GM12878 (cell line): ENCODE measurements around the gene OPCML. TPM values are rescaled to one million over a fixed set of nuclear protein-coding genes. Genes with fewer than 3 reads are reported as not detected.

Experiments used
- ATAC-seq: fragments of 200-7000 bp; cut with Tn5 transposase; 3 replicates; pipeline ENCODE4 v1.9.1; 2020; ENCODE audit warnings: mild to moderate bottlenecking, moderate library complexity
- BruUV-seq: library from RNA; stranded (reverse); fragments of 400-500 nt; replicated peaks from 2 replicates; lab custom pipeline; 2021; lab: Mats Ljungman, UMichigan
- CTCF ChIA-PET: fragments of 300-600 bp; sonication (Branson Sonifier 250); formaldehyde crosslinking; extraction: SDS; loops from one replicate; lab custom pipeline; 2021; ENCODE audit warnings: inconsistent platforms; lab: Yijun Ruan, JAX
- POLR2A ChIA-PET: fragments of 350-600 bp; formaldehyde crosslinking; extraction: SDS; loops from one replicate; lab custom pipeline; 2021; ENCODE audit warnings: inconsistent platforms; lab: Charles Lee
- RAD21 ChIA-PET: fragments of 300-600 bp; sonication (Branson Sonifier 250); formaldehyde crosslinking; loops from one replicate; lab custom pipeline; 2023; ENCODE audit warnings: antibody characterized with exemption; ENCODE audit not compliant: unreplicated experiment; lab: Charles Lee
- SMC1A ChIA-PET: fragments of 300-600 bp; sonication (Branson Sonifier 250); formaldehyde crosslinking; loops from one replicate; lab custom pipeline; 2023; ENCODE audit not compliant: unreplicated experiment, uncharacterized antibody; lab: Charles Lee
- DNase-seq: peaks from one replicate; pipeline ENCODE4 v3.0.0-alpha.2; 2011; ENCODE audit warnings: low read depth, low spot score
- FAIRE-seq: peaks from 3 replicates; lab custom pipeline; 2011; peaks lifted over from hg19 to GRCh38; lab: Jason Lieb, UNC
- H2AFZ ChIP-seq: 2 replicates; pipeline ENCODE4 v1.6.0; 2011; ENCODE audit warnings: low read depth, low read length, control low read depth; ENCODE audit not compliant: control insufficient read depth
- H3K27ac ChIP-seq: 2 replicates; pipeline ENCODE4 v1.5.1; 2011; ENCODE audit warnings: control low read depth; ENCODE audit not compliant: control insufficient read depth, insufficient read depth
- H3K27me3 ChIP-seq, 2 experiments: replicated peaks in 1 of 2; 2 replicates each; pipeline versions ENCODE4 v1.6.0 to v1.6.1; 2011; ENCODE audit warnings: low read length in 1 of 2; ENCODE audit not compliant: control insufficient read depth in 2 of 2, insufficient read depth in 2 of 2
- H3K36me3 ChIP-seq, 2 experiments: 2 replicates each; pipeline ENCODE4 v1.5.1; 2011; ENCODE audit warnings: low read length in 1 of 2; ENCODE audit not compliant: control insufficient read depth in 2 of 2, insufficient read depth in 2 of 2
- H3K4me1 ChIP-seq: 2 replicates; pipeline ENCODE4 v1.6.1; 2011; ENCODE audit warnings: mild to moderate bottlenecking, low read length, moderate library complexity, mixed read lengths; ENCODE audit not compliant: control insufficient read depth, insufficient read depth
- H3K4me2 ChIP-seq: 2 replicates; pipeline ENCODE4 v1.6.0; 2011; ENCODE audit warnings: control low read depth; ENCODE audit not compliant: control insufficient read depth, insufficient read depth
- H3K4me3 ChIP-seq: fragments of 200-600 bp; sonication (generic); 2 replicates; pipeline ENCODE4 v1.5.1; 2016
- H3K79me2 ChIP-seq: 2 replicates; pipeline ENCODE4 v1.6.0; 2011; ENCODE audit warnings: low read length; ENCODE audit not compliant: control insufficient read depth, insufficient read depth
- H3K9ac ChIP-seq: 2 replicates; pipeline ENCODE4 v1.8.0; 2011; ENCODE audit warnings: low read length, control low read depth, mixed read lengths; ENCODE audit not compliant: control insufficient read depth, insufficient read depth
- H3K9me3 ChIP-seq: replicated peaks from 3 replicates; pipeline ENCODE4 v1.5.1; 2011; ENCODE audit warnings: mild to moderate bottlenecking, low read length; ENCODE audit not compliant: control insufficient read depth, insufficient read depth
- H4K20me1 ChIP-seq: 2 replicates; pipeline ENCODE4 v1.6.0; 2011; ENCODE audit not compliant: control insufficient read depth, insufficient read depth
- BHLHE40 ChIP-seq, 2 experiments: fragments of 450-650 bp in 1 of 2; IDR thresholded peaks; 2 replicates each; pipeline ENCODE4 v1.6.1; 2011 to 2017; ENCODE audit warnings: low read depth in 2 of 2, borderline replicate concordance in 1 of 2, improper control_type of control experiment in 1 of 2, low read length in 1 of 2, mild to moderate bottlenecking in 1 of 2
- CEBPB ChIP-seq, 2 experiments: fragments of 150-350 bp in 1 of 2; IDR thresholded peaks; 2 replicates each; pipeline ENCODE4 v1.6.1; 2012 to 2014; ENCODE audit warnings: low read depth in 2 of 2, low read length in 2 of 2, borderline replicate concordance in 1 of 2, inconsistent platforms in 1 of 2
- HDAC2 ChIP-seq: fragments of 200-600 bp; sonication (generic); IDR thresholded peaks from 2 replicates; pipeline ENCODE4 v1.6.1; 2017
- JUNB ChIP-seq: IDR thresholded peaks from 2 replicates; pipeline ENCODE4 v1.6.1; 2016; ENCODE audit warnings: antibody characterized with exemption, mild to moderate bottlenecking
- KAT2A ChIP-seq: conservative IDR thresholded peaks from 2 replicates; pipeline ENCODE4 v1.6.1; 2011; ENCODE audit warnings: low read depth, low read length; ENCODE audit not compliant: control insufficient read depth
- LARP7 ChIP-seq: fragments of 450-650 bp; IDR thresholded peaks from 2 replicates; pipeline ENCODE4 v1.6.1; 2017; ENCODE audit warnings: mild to moderate bottlenecking
- NFIC ChIP-seq: IDR thresholded peaks from 2 replicates; pipeline ENCODE4 v1.6.1; 2012; ENCODE audit warnings: low read depth, mild to moderate bottlenecking, inconsistent platforms, low read length, moderate library complexity
- SIX5 ChIP-seq: IDR thresholded peaks from 2 replicates; pipeline ENCODE4 v1.6.1; 2011; ENCODE audit warnings: mild to moderate bottlenecking, low read depth, low read length, moderate library complexity; ENCODE audit not compliant: severe bottlenecking
- SRF ChIP-seq, 2 experiments: IDR thresholded peaks; 2 replicates each; pipeline ENCODE4 v1.6.1; 2011; ENCODE audit warnings: low read depth in 2 of 2, low read length in 2 of 2, mild to moderate bottlenecking in 1 of 2, moderate library complexity in 1 of 2
- TCF3 ChIP-seq: IDR thresholded peaks from 2 replicates; pipeline ENCODE4 v1.6.1; 2012; ENCODE audit warnings: low read depth, mild to moderate bottlenecking, low read length, borderline replicate concordance; ENCODE audit not compliant: insufficient read depth
- WGBS: methylation state at CpG from one replicate; pipeline ENCODE4 v1.1.6; 2016; ENCODE audit warnings: low lambda C conversion rate; ENCODE audit not compliant: insufficient replicate concordance, insufficient coverage; ENCODE audit errors: missing lambda C conversion rate; 5-methylcytosine and 5-hydroxymethylcytosine counted together
- in situ Hi-C: fragments of 300-500 bp; cut with MboI; formaldehyde crosslinking; loops from 9 replicates; pipeline ENCODE4 v1.14.3; 2018; ENCODE audit warnings: mixed read lengths
- intact Hi-C: fragments of 100-400 bp; cut with micrococcal nuclease; formaldehyde crosslinking; loops from one replicate; pipeline ENCODE4 v1.14.2; 2022; ENCODE audit not compliant: unreplicated experiment
- polyA plus RNA-seq, 11 experiments: library from polyadenylated mRNA; depleted of rRNA in 4 of 11; unstranded in 6 of 11; stranded (reverse) in 5 of 11; fragments of >200 nt; fragmentation: Nextera tagmentation in 4 of 11; fragmentation: Illumina TruSeq in 1 of 11; extraction: Ambion mirVana in 4 of 11; extraction: Trizol in 1 of 11; gene quantifications; 1 replicate in 1 of 11; 2 replicates in 10 of 11; pipeline versions ENCODE4 v1.2.1 to v1.2.3, GENCODE V29; 2011 to 2016; ENCODE audit warnings: inconsistent platforms in 2 of 11, missing spikeins in 2 of 11, low read depth in 1 of 11
- total RNA-seq, 4 experiments: library from RNA; depleted of rRNA in 3 of 4; stranded (reverse); fragments of >200 nt in 3 of 4; fragmentation: Illumina TruSeq in 1 of 4; extraction: Trizol in 1 of 4; gene quantifications; 2 replicates each; pipeline versions ENCODE4 v1.2.1 to v1.2.3, GENCODE V29; 2013 to 2021
- TF ChIP-seq, protein P1 (sequence below): IDR thresholded peaks from 2 replicates; pipeline ENCODE4 v1.6.1; 2012; ENCODE audit warnings: low read depth, low read length, improper control_type of control experiment
- TF ChIP-seq, protein P2 (sequence below), 3 experiments: IDR thresholded peaks in 2 of 3; conservative IDR thresholded peaks in 1 of 3; 2 replicates each; pipeline ENCODE4 v1.5.1; 2011; ENCODE audit warnings: low read depth in 3 of 3, low read length in 3 of 3, mild to moderate bottlenecking in 3 of 3, control low read depth in 2 of 3, moderate library complexity in 2 of 3, inconsistent platforms in 1 of 3, mixed read lengths in 1 of 3; ENCODE audit not compliant: control insufficient read depth in 2 of 3, insufficient read depth in 1 of 3; ENCODE audit errors: extremely low read depth in 1 of 3
- TF ChIP-seq, protein P3 (sequence below): fragments of 450-650 bp; IDR thresholded peaks from 2 replicates; pipeline ENCODE4 v1.6.1; 2018; ENCODE audit warnings: mild to moderate bottlenecking, low read depth, moderate library complexity; ENCODE audit not compliant: partially characterized antibody

OPCML gene
- total and polyA plus RNA-seq, 10 of the 15 experiments (the other 5 are each of a cell fraction or from before 2014, with no cell fraction given): 0.84 TPM; not detected in 9

DNA sequence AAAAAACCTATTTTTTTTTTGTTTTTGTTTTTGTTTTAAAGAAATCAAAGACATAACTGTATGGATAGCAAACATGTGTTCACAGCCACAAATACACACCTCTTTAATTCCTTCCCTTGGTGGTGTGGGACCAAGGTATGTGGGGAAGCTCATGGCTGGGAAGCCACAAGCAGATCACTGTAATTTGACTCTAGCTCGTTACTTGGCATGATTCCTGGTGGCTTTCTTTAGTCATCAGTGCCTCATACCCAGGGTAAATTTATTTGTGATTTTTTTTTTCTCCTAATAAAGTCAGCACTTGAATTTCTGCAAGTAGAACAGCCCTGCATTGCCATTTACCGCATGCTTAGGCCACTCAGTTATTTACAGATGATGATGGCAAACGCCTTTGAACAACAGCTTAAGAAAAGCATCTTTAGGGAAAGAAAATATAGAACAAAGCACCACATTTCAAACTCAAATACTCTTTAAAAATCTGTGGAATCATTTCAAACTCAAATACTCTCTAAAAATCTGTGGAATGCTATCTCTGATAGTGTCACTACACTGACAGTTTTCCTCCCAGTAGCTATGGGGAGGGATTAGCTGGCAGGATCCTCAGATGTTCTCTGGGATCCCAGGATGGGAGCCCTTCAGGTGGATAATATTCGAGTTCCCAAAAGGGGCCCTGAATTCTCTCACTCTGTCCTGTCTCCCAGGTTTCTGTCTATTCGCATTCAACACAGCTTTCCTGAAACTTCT, 687.2 kb downstream of the OPCML start:
- H3K4me3 ChIP-seq: no peak overlapping the region
- 3% methylated on average over 5 of the region's 5 CpGs for WGBS
- H3K4me1 ChIP-seq: no peaks in the 10 kb centered on the region
- in situ Hi-C loops: no loop called here
- FAIRE-seq (no peak), ATAC-seq (no peak), DNase-seq (no peak)
- H3K9ac ChIP-seq: no peak overlapping the region
- intact Hi-C loops: no loop called here
- H3K27ac ChIP-seq: no peak overlapping the region
- no TSS peak for BruUV-seq
- ChIA-PET CTCF (interaction anchor here (0.7 kb wide), 1 partner anchor 12 kb away, joined by 3 read pairs; no protein-coding TSS in a partner anchor), SMC1A (no interaction called here), POLR2A (no interaction called here), RAD21 (no interaction called here)
- no peaks in the 10 kb centered on the region for H3K9me3 ChIP-seq
- no peaks in the 10 kb centered on the region for H4K20me1 ChIP-seq
- no peaks in the 10 kb centered on the region; a peak in 2 of 4 replicates for H3K27me3 ChIP-seq
- H3K36me3 ChIP-seq: no peaks in the 10 kb centered on the region
- no peak overlapping the region for H3K4me2 ChIP-seq
- H2AFZ ChIP-seq: no peak overlapping the region
- H3K79me2 ChIP-seq: no peaks in the 10 kb centered on the region
- TF ChIP-seq SIX5 (no peak), JUNB (no peak), TCF3 (no peak), LARP7 (no peak), NFIC (no peak), BHLHE40 (IDR thresholded peaks at IDR 0.05; ENCODE audit: borderline replicate concordance in 1 of 2, low read depth in 2 of 2, low read length in 1 of 2) (no peak), HDAC2 (no peak), KAT2A (no peak), CEBPB (IDR thresholded peaks at IDR 0.05; ENCODE audit: borderline replicate concordance in 1 of 2, low read depth in 2 of 2, low read length in 2 of 2) (no peak), SRF (IDR thresholded peaks at IDR 0.05; ENCODE audit: low read depth in 2 of 2, low read length in 2 of 2) (no peak)
- TF ChIP-seq, protein P1, sequence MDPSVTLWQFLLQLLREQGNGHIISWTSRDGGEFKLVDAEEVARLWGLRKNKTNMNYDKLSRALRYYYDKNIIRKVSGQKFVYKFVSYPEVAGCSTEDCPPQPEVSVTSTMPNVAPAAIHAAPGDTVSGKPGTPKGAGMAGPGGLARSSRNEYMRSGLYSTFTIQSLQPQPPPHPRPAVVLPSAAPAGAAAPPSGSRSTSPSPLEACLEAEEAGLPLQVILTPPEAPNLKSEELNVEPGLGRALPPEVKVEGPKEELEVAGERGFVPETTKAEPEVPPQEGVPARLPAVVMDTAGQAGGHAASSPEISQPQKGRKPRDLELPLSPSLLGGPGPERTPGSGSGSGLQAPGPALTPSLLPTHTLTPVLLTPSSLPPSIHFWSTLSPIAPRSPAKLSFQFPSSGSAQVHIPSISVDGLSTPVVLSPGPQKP: no peak
- TF ChIP-seq, protein P2, sequence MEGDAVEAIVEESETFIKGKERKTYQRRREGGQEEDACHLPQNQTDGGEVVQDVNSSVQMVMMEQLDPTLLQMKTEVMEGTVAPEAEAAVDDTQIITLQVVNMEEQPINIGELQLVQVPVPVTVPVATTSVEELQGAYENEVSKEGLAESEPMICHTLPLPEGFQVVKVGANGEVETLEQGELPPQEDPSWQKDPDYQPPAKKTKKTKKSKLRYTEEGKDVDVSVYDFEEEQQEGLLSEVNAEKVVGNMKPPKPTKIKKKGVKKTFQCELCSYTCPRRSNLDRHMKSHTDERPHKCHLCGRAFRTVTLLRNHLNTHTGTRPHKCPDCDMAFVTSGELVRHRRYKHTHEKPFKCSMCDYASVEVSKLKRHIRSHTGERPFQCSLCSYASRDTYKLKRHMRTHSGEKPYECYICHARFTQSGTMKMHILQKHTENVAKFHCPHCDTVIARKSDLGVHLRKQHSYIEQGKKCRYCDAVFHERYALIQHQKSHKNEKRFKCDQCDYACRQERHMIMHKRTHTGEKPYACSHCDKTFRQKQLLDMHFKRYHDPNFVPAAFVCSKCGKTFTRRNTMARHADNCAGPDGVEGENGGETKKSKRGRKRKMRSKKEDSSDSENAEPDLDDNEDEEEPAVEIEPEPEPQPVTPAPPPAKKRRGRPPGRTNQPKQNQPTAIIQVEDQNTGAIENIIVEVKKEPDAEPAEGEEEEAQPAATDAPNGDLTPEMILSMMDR (IDR thresholded peaks at IDR 0.05 in 2 of 3, conservative IDR thresholded peaks at IDR 0.05 in 1 of 3; ENCODE audit: control insufficient read depth in 2 of 3, extremely low read depth in 1 of 3, insufficient read depth in 1 of 3, low read depth in 3 of 3, low read length in 3 of 3): no peak
- TF ChIP-seq, protein P3, sequence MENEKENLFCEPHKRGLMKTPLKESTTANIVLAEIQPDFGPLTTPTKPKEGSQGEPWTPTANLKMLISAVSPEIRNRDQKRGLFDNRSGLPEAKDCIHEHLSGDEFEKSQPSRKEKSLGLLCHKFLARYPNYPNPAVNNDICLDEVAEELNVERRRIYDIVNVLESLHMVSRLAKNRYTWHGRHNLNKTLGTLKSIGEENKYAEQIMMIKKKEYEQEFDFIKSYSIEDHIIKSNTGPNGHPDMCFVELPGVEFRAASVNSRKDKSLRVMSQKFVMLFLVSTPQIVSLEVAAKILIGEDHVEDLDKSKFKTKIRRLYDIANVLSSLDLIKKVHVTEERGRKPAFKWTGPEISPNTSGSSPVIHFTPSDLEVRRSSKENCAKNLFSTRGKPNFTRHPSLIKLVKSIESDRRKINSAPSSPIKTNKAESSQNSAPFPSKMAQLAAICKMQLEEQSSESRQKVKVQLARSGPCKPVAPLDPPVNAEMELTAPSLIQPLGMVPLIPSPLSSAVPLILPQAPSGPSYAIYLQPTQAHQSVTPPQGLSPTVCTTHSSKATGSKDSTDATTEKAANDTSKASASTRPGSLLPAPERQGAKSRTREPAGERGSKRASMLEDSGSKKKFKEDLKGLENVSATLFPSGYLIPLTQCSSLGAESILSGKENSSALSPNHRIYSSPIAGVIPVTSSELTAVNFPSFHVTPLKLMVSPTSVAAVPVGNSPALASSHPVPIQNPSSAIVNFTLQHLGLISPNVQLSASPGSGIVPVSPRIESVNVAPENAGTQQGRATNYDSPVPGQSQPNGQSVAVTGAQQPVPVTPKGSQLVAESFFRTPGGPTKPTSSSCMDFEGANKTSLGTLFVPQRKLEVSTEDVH: no peak
